OCI-LY3 (cell line): Measurements from ENCODE around the gene SUSD4.

ENCODE experiments used
- CTCF ChIP-seq: fragments of 200-600, 300-600 bp; sonication (generic); IDR thresholded peaks from 2 replicates; pipeline ENCODE4 v1.5.1; 2014; ENCODE audit warnings: antibody characterized with exemption, low read length, low read depth
- EZH2phosphoT487 ChIP-seq: fragments of 200-600 bp; shearing (Covaris generic); IDR thresholded peaks from 2 replicates; pipeline ENCODE4 v1.6.1; 2018; ENCODE audit warnings: antibody characterized with exemption, mixed run types, low read depth

GRCh38 chr1:223353939-223354338 lies 10.0 kb downstream of the SUSD4 start:
- TF ChIP-seq CTCF (no peak), EZH2phosphoT487 (no peak)
